Cardiac muscle cell (in vitro differentiated cells and primary cell): Measurements from ENCODE around the gene VASN. TPM values are rescaled to one million over a fixed set of nuclear protein-coding genes. Genes with fewer than 3 reads are reported as not detected.

Experiments used
- DNase-seq, 2 donors: peaks; one replicate each; pipeline versions ENCODE4 v3.0.0 to v3.0.0-alpha.2; 2010 to 2017; ENCODE audit warnings: low read depth in 1 of 2, low spot score in 1 of 2
- H3K27ac ChIP-seq: fragments of 200-600 bp; sonication (generic); 2 replicates; pipeline ENCODE4 v1.5.1; 2016
- H3K27me3 ChIP-seq: fragments of 200-600 bp; sonication (generic); 2 replicates; pipeline ENCODE4 v1.6.0; 2016; ENCODE audit warnings: control low read depth
- H3K36me3 ChIP-seq: fragments of 200-600 bp; sonication (generic); 2 replicates; pipeline ENCODE4 v1.5.1; 2016; ENCODE audit warnings: control low read depth
- H3K4me1 ChIP-seq: fragments of 200-600 bp; sonication (generic); 2 replicates; pipeline ENCODE4 v1.8.1; 2017; ENCODE audit warnings: low read depth, mild to moderate bottlenecking, mixed run types
- H3K4me3 ChIP-seq: fragments of 200-600 bp; sonication (generic); 2 replicates; pipeline ENCODE4 v1.5.1; 2016; ENCODE audit warnings: mild to moderate bottlenecking
- H3K9me3 ChIP-seq: fragments of 200-600 bp; sonication (generic); 2 replicates; pipeline ENCODE4 v1.5.1; 2017; ENCODE audit warnings: low read depth, mild to moderate bottlenecking, control low read depth
- polyA plus RNA-seq: library from polyadenylated mRNA; unstranded; fragments of >200 nt; fragmentation: Nextera tagmentation; extraction: Ambion mirVana; gene quantifications from 2 replicates; pipeline ENCODE4 v1.2.1, GENCODE V29; 2016
- total RNA-seq: library from RNA; depleted of rRNA; stranded (reverse); fragments of >200 nt; gene quantifications from 2 replicates; pipeline ENCODE4 v1.2.3, GENCODE V29; 2016
- TF ChIP-seq, protein P1 (sequence below): IDR thresholded peaks from 2 replicates; pipeline ENCODE4 v1.5.1; 2012; ENCODE audit warnings: low read depth, mild to moderate bottlenecking, low read length

The VASN gene
- total and polyA plus RNA-seq, 2 experiments from 2014 or later = 18.9 to 33.3 TPM

DNA sequence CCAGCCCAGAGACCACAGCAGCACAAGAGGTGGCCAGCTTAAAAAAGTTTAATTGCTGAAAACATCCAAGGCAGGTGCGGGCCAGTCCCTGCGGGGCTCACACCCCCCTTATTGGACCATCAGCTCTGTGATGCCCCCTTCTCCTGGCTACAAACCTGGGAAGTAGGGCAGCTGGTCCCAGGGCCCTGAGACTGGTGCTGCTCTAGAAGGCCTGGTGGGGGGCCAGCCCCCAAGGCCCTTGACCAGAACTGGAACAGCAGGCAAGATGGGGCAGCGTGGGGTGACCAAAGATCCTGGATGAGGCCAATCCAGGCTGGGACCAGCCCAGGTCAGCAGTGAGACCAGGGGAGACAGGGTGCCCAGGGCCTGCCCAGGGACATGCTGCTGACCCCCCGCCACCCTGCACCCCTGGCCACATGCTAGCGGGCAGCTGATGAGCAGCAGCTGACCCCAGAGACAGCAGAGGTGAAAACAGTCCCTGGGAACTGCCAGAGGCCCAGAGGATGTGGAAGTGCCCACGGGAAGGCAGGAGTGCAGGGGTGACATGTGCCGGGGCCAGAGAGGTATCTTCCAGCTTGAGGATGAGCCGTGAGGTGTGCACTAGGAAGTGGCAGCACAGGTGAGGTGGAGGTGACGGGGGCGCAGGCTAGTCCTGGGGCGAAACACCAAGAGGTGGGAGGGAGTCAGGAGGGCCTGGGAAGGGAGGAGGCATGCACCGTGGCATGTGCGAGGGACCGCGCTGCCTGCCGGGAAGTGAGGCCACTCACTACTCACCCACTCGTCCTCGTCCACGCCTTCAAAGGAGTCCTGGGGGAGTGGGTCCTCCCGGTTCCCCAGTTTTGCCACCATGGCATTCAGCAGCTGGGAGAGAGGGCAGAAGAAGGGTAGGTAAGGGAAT, 16.9 kb upstream of the VASN start:
- TF ChIP-seq, protein P1, sequence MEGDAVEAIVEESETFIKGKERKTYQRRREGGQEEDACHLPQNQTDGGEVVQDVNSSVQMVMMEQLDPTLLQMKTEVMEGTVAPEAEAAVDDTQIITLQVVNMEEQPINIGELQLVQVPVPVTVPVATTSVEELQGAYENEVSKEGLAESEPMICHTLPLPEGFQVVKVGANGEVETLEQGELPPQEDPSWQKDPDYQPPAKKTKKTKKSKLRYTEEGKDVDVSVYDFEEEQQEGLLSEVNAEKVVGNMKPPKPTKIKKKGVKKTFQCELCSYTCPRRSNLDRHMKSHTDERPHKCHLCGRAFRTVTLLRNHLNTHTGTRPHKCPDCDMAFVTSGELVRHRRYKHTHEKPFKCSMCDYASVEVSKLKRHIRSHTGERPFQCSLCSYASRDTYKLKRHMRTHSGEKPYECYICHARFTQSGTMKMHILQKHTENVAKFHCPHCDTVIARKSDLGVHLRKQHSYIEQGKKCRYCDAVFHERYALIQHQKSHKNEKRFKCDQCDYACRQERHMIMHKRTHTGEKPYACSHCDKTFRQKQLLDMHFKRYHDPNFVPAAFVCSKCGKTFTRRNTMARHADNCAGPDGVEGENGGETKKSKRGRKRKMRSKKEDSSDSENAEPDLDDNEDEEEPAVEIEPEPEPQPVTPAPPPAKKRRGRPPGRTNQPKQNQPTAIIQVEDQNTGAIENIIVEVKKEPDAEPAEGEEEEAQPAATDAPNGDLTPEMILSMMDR = no peak
- no peaks in the 10 kb centered on the region for H3K27me3 ChIP-seq

DNA sequence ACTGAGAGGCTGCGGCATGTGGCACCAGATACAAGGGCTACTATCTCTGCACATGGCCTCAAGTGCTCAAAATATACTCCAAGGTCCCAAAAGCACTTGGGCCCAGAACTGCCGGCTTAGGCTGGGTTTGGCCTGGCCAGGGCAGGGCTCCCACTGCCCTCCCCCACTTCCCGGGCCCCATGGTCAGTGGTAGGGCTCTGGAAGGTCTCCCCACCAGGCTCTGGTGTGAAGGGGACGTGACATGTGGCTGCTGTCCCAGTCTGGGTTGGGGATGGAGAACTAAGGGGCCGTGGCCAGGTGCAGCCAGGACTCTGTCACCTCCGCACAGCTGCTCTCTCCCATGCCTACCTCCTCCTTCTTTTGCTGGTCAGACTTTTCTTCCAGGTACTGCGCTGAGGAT, 14.8 kb upstream of the VASN start:
- Histone ChIP-seq H3K27ac (no peak overlapping the region), H3K27me3 (no peaks in the 10 kb centered on the region)
- TF ChIP-seq, protein P1 = no peak

More for the DNA sequence above, 16.9 kb upstream of the VASN start:
- peaks cover 6% of the 10 kb centered on the region for H3K4me1 ChIP-seq
- no peaks in the 10 kb centered on the region for H3K36me3 ChIP-seq
- DNase-seq = no peak
- no peak overlapping the region for H3K4me3 ChIP-seq
- no peak overlapping the region for H3K27ac ChIP-seq
- H3K9me3 ChIP-seq = no peaks in the 10 kb centered on the region

DNA sequence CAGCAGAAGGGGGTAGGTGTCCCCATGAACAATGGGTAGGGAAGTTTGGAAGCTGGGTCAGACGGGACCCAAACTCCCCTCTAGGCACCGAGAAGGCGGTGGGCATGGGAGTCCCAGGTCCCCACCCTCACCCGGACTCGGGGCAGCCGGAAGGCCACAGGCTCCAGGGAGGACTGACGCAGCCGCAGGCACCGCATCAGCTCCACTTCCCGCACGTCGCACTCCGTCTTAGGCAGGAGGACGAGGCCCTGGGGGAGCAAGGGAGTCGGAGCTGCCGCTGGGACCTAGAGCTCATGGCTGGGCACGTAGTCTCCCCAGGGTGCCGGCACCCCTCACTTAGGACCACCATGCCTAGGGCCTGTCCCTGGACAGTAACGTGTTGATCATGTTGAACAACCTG, 13.4 kb upstream of the VASN start:
- H3K27me3 ChIP-seq = no peaks in the 10 kb centered on the region
- H3K9me3 ChIP-seq = no peaks in the 10 kb centered on the region
- no peak overlapping the region for H3K4me3 ChIP-seq
- no peak overlapping the region for H3K27ac ChIP-seq
- no peak for DNase-seq
- no peaks in the 10 kb centered on the region for H3K4me1 ChIP-seq
- TF ChIP-seq, protein P1 = no peak
- no peaks in the 10 kb centered on the region for H3K36me3 ChIP-seq

More for the DNA sequence above, 14.8 kb upstream of the VASN start:
- no peaks in the 10 kb centered on the region for H3K4me1 ChIP-seq
- H3K36me3 ChIP-seq = no peaks in the 10 kb centered on the region
- H3K9me3 ChIP-seq = no peaks in the 10 kb centered on the region
- H3K4me3 ChIP-seq = no peak overlapping the region
- DNase-seq = no peak

DNA sequence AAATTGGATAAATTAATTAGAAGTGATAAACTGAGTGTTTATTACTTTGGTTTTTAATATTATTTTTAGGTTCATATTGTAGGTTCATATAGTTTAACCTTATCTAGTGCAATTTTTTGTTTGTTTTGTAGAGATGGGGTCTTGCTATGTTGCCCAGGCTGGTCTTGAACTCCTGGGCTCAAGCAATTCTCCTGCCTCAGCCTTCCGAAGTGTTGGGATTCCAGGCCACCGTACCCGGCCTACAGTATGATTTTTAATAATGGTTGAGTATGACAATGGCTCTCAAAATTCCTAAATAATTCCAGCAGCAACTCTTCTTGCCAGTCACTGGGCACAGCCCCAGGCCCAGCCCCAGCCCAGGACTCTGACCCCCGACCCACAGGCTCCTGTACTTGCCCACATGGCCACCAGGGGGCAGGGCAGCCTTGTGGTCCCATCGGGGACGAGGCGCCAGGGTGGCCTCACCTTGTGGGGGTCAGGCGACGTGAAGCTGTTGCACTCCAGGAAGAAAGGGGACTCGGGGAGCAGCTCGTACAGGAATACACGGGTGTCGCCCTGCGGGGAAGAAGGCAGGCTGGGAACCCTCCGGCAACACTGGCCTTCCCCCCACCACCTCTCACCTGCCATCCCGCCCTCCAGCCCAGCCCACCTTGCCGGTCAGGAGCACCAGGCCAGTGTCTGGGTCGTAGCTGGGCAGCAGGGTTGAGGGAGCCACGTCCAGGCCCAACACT, 12.7 kb upstream of the VASN start:
- peak; percentile 58 to 79 for DNase-seq
- H3K27ac ChIP-seq = no peak overlapping the region
- H3K4me3 ChIP-seq = no peak overlapping the region
- no peaks in the 10 kb centered on the region for H3K27me3 ChIP-seq
- TF ChIP-seq, protein P1 = peak; percentile 95
- H3K4me1 ChIP-seq = no peaks in the 10 kb centered on the region
- H3K9me3 ChIP-seq = no peaks in the 10 kb centered on the region
- no peaks in the 10 kb centered on the region for H3K36me3 ChIP-seq

DNA sequence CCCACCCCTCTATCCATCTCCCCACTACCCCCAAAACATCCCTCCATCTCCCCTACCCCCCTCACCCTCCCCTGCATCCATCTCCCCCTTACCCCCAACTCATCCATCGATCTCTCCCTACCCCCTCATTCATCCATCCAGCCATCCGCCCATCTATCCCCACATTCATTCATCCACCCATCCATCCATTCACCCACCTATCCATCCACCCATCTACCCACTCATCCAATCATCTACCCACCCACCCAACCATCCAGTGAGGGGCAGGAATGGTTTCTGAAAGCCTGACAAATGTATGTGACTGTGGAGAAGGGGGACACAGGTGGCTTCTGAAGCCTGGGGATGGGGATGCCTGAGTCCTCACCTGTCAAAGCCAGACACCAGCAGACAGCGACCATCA, 11.7 kb upstream of the VASN start:
- Histone ChIP-seq H3K36me3 (no peaks in the 10 kb centered on the region), H3K9me3 (no peaks in the 10 kb centered on the region), H3K27me3 (no peaks in the 10 kb centered on the region), H3K4me1 (no peaks in the 10 kb centered on the region), H3K27ac (no peak overlapping the region), H3K4me3 (no peak overlapping the region)
- TF ChIP-seq, protein P1 = no peak
- no peak for DNase-seq
